AG09319 (cell line): ENCODE measurements around the gene APBB1IP.

Experiments used
- DNase-seq: peaks from one replicate; pipeline ENCODE4 v3.0.0-alpha.2; 2010; ENCODE audit warnings: low read depth; ENCODE audit errors: extremely low read depth
- CTCF ChIP-seq: IDR thresholded peaks from 2 replicates; pipeline ENCODE4 v1.5.1; 2011; ENCODE audit warnings: low read depth, mild to moderate bottlenecking, inconsistent platforms, low read length, moderate library complexity

The APBB1IP gene

GRCh38 chr10:26544932-26545331 is 106.8 kb downstream of the APBB1IP start:
- DNase-seq: no peak
- no peak for TF ChIP-seq CTCF

- no peak for DNase-seq
- no peak for TF ChIP-seq CTCF
These were observed 112.8 kb downstream of the APBB1IP start for GRCh38 chr10:26550774-26551526.

- DNase-seq: no peak
- no peak for TF ChIP-seq CTCF
These were observed 116.1 kb downstream of the APBB1IP start for GRCh38 chr10:26554246-26554645.

- peak; percentile 86 for DNase-seq
- TF ChIP-seq CTCF: no peak
These were observed 117.7 kb downstream of the APBB1IP start for GRCh38 chr10:26555719-26556368.

- peak; percentile 43 for DNase-seq
These were observed 118.9 kb downstream of the APBB1IP start for GRCh38 chr10:26556748-26557640.

GRCh38 chr10:26557641-26558014 is 119.5 kb downstream of the APBB1IP start:
- no peak for DNase-seq
- TF ChIP-seq CTCF: no peak

More at GRCh38 chr10:26556748-26557640, 118.9 kb downstream of the APBB1IP start:
- TF ChIP-seq CTCF: peak; percentile 87
